Karpas-422 (cell line): ENCODE results near the gene KCNMB2. TPM values are rescaled to one million over a fixed set of nuclear protein-coding genes. Genes with fewer than 3 reads are reported as not detected.

Experiments used
- DNase-seq: peaks from one replicate; pipeline ENCODE4 v3.0.0-alpha.2; 2015
- H2AFZ ChIP-seq: fragments of 200-600 bp; sonication (generic); 2 replicates; pipeline ENCODE4 v1.6.1; 2014; ENCODE audit warnings: antibody characterized with exemption, low read length, mixed read lengths
- H3K27ac ChIP-seq: fragments of 200-600 bp; sonication (generic); 2 replicates; pipeline ENCODE4 v1.5.1; 2014; ENCODE audit warnings: mild to moderate bottlenecking, low read length, moderate library complexity
- H3K27me3 ChIP-seq: fragments of 200-600 bp; sonication (generic); 2 replicates; pipeline ENCODE4 v1.6.1; 2014; ENCODE audit warnings: low read length, mixed read lengths
- H3K36me3 ChIP-seq: fragments of 200-600 bp; sonication (generic); 2 replicates; pipeline ENCODE4 v1.6.1; 2014; ENCODE audit warnings: low read length, mixed read lengths; ENCODE audit not compliant: insufficient read depth
- H3K4me1 ChIP-seq: fragments of 200-600 bp; sonication (generic); 2 replicates; pipeline ENCODE4 v1.6.1; 2014; ENCODE audit warnings: mild to moderate bottlenecking, low read length, mixed read lengths
- H3K4me2 ChIP-seq: fragments of 200-600 bp; sonication (generic); 2 replicates; pipeline ENCODE4 v1.6.1; 2014; ENCODE audit warnings: low read length, low read depth, mild to moderate bottlenecking; ENCODE audit not compliant: poor library complexity, severe bottlenecking
- H3K4me3 ChIP-seq: fragments of 200-600 bp; sonication (generic); 2 replicates; pipeline ENCODE4 v1.5.1; 2014; ENCODE audit warnings: mild to moderate bottlenecking, antibody characterized with exemption, low read length, mixed read lengths
- H3K79me2 ChIP-seq: fragments of 200-600 bp; sonication (generic); 2 replicates; pipeline ENCODE4 v1.6.1; 2014; ENCODE audit warnings: mild to moderate bottlenecking, low read length, mixed read lengths
- H3K9ac ChIP-seq: fragments of 200-600 bp; sonication (generic); 2 replicates; pipeline ENCODE4 v1.6.0; 2014; ENCODE audit warnings: low read length
- H3K9me2 ChIP-seq: fragments of 200-600 bp; sonication (generic), shearing (Covaris generic); replicated peaks from 2 replicates; pipeline ENCODE4 v1.6.0; 2014; ENCODE audit warnings: mild to moderate bottlenecking, low read length, moderate library complexity; ENCODE audit not compliant: insufficient read depth
- H3K9me3 ChIP-seq: fragments of 300-700, 200-600 bp; sonication (generic); 2 replicates; pipeline ENCODE4 v1.6.1; 2014; ENCODE audit warnings: low read length, mixed read lengths
- H4K20me1 ChIP-seq: fragments of 200-600 bp; sonication (generic); 2 replicates; pipeline ENCODE4 v1.6.1; 2014; ENCODE audit warnings: mild to moderate bottlenecking, antibody characterized with exemption, low read length, low read depth; ENCODE audit not compliant: insufficient read depth
- total RNA-seq: library from RNA; depleted of rRNA; stranded (reverse); fragments of >200 nt; shearing (Covaris generic); gene quantifications from 2 replicates; pipeline ENCODE4 v1.2.3, GENCODE V29; 2014; ENCODE audit warnings: low replicate concordance

Gene KCNMB2
- total RNA-seq, 1 experiment from 2014 or later = not detected

- H3K9me3 ChIP-seq = no peaks in the 10 kb centered on the region
- no peak overlapping the region for H3K9ac ChIP-seq
- H4K20me1 ChIP-seq = no peaks in the 10 kb centered on the region
- no peak overlapping the region for H2AFZ ChIP-seq
- no peaks in the 10 kb centered on the region for H3K36me3 ChIP-seq
- no peaks in the 10 kb centered on the region for H3K9me2 ChIP-seq
- H3K4me1 ChIP-seq = no peaks in the 10 kb centered on the region
- no peak overlapping the region for H3K4me3 ChIP-seq
- no peak for DNase-seq
- H3K4me2 ChIP-seq = no peak overlapping the region
- H3K27ac ChIP-seq = no peak overlapping the region
- no peaks in the 10 kb centered on the region for H3K79me2 ChIP-seq
- no peaks in the 10 kb centered on the region for H3K27me3 ChIP-seq
Observed at GRCh38 chr3:178567611-178568010, 31.4 kb downstream of the KCNMB2 start.

- H3K4me3 ChIP-seq = no peak overlapping the region
- no peak overlapping the region for H3K27ac ChIP-seq
- H3K27me3 ChIP-seq = no peaks in the 10 kb centered on the region
- H3K9me2 ChIP-seq = no peaks in the 10 kb centered on the region
- DNase-seq = no peak
- H3K9ac ChIP-seq = no peak overlapping the region
- no peaks in the 10 kb centered on the region for H3K36me3 ChIP-seq
- no peak overlapping the region for H3K4me2 ChIP-seq
- H3K9me3 ChIP-seq = no peaks in the 10 kb centered on the region
- no peak overlapping the region for H2AFZ ChIP-seq
- H4K20me1 ChIP-seq = no peaks in the 10 kb centered on the region
- H3K79me2 ChIP-seq = no peaks in the 10 kb centered on the region
- H3K4me1 ChIP-seq = no peaks in the 10 kb centered on the region
Observed at GRCh38 chr3:178568155-178568731, 32.0 kb downstream of the KCNMB2 start.

- no peaks in the 10 kb centered on the region for H3K36me3 ChIP-seq
- no peaks in the 10 kb centered on the region for H3K9me2 ChIP-seq
- H3K4me1 ChIP-seq = no peaks in the 10 kb centered on the region
- no peaks in the 10 kb centered on the region for H3K9me3 ChIP-seq
- no peak overlapping the region for H3K9ac ChIP-seq
- no peaks in the 10 kb centered on the region for H3K27me3 ChIP-seq
- H3K79me2 ChIP-seq = no peaks in the 10 kb centered on the region
- H3K27ac ChIP-seq = no peak overlapping the region
- no peak for DNase-seq
- no peak overlapping the region for H3K4me3 ChIP-seq
- no peak overlapping the region for H3K4me2 ChIP-seq
- no peaks in the 10 kb centered on the region for H4K20me1 ChIP-seq
- H2AFZ ChIP-seq = no peak overlapping the region
Observed at GRCh38 chr3:178568911-178569310, 32.7 kb downstream of the KCNMB2 start.

GRCh38 chr3:178569826-178570225, 33.6 kb downstream of the KCNMB2 start:
- no peaks in the 10 kb centered on the region for H3K4me1 ChIP-seq
- H3K4me2 ChIP-seq = no peak overlapping the region
- H3K9me3 ChIP-seq = no peaks in the 10 kb centered on the region
- H3K4me3 ChIP-seq = no peak overlapping the region
- H3K36me3 ChIP-seq = no peaks in the 10 kb centered on the region
- DNase-seq = no peak
- no peaks in the 10 kb centered on the region for H4K20me1 ChIP-seq
- no peaks in the 10 kb centered on the region for H3K9me2 ChIP-seq
- H3K9ac ChIP-seq = no peak overlapping the region
- H3K79me2 ChIP-seq = no peaks in the 10 kb centered on the region
- no peak overlapping the region for H2AFZ ChIP-seq
- no peak overlapping the region for H3K27ac ChIP-seq
- no peaks in the 10 kb centered on the region for H3K27me3 ChIP-seq

GRCh38 chr3:178583963-178584575, 47.8 kb downstream of the KCNMB2 start:
- Histone ChIP-seq H3K27me3 (no peaks in the 10 kb centered on the region), H3K27ac (no peak overlapping the region), H3K4me1 (no peaks in the 10 kb centered on the region), H3K79me2 (no peaks in the 10 kb centered on the region), H3K9ac (no peak overlapping the region), H3K9me2 (no peaks in the 10 kb centered on the region), H4K20me1 (no peaks in the 10 kb centered on the region), H3K9me3 (no peaks in the 10 kb centered on the region), H3K4me3 (no peak overlapping the region), H2AFZ (no peak overlapping the region), H3K4me2 (no peak overlapping the region), H3K36me3 (no peaks in the 10 kb centered on the region)
- no peak for DNase-seq

- DNase-seq = no peak
- Histone ChIP-seq H3K27me3 (no peaks in the 10 kb centered on the region), H3K79me2 (no peaks in the 10 kb centered on the region), H4K20me1 (no peaks in the 10 kb centered on the region), H3K9me2 (no peaks in the 10 kb centered on the region), H3K4me1 (no peaks in the 10 kb centered on the region), H3K9me3 (no peaks in the 10 kb centered on the region), H3K4me2 (no peak overlapping the region), H3K4me3 (no peak overlapping the region), H3K27ac (no peak overlapping the region), H3K36me3 (no peaks in the 10 kb centered on the region), H2AFZ (no peak overlapping the region), H3K9ac (no peak overlapping the region)
Observed at GRCh38 chr3:178584722-178585380, 48.6 kb downstream of the KCNMB2 start.

- no peaks in the 10 kb centered on the region for H3K36me3 ChIP-seq
- H3K9me3 ChIP-seq = no peaks in the 10 kb centered on the region
- no peaks in the 10 kb centered on the region for H3K27me3 ChIP-seq
- no peak overlapping the region for H3K4me2 ChIP-seq
- no peaks in the 10 kb centered on the region for H3K79me2 ChIP-seq
- DNase-seq = no peak
- no peaks in the 10 kb centered on the region for H4K20me1 ChIP-seq
- H3K9ac ChIP-seq = no peak overlapping the region
- H3K4me1 ChIP-seq = no peaks in the 10 kb centered on the region
- H3K9me2 ChIP-seq = no peaks in the 10 kb centered on the region
- no peak overlapping the region for H3K4me3 ChIP-seq
- no peak overlapping the region for H3K27ac ChIP-seq
- H2AFZ ChIP-seq = no peak overlapping the region
Observed at GRCh38 chr3:178585454-178585853, 49.2 kb downstream of the KCNMB2 start.

GRCh38 chr3:178586076-178586475, 49.8 kb downstream of the KCNMB2 start:
- Histone ChIP-seq H3K27ac (no peak overlapping the region), H2AFZ (no peak overlapping the region)

More at GRCh38 chr3:178586076-178586475, 49.8 kb downstream of the KCNMB2 start:
- Histone ChIP-seq H3K9ac (no peak overlapping the region), H3K79me2 (no peaks in the 10 kb centered on the region), H3K4me3 (no peak overlapping the region), H3K36me3 (no peaks in the 10 kb centered on the region), H4K20me1 (no peaks in the 10 kb centered on the region), H3K4me2 (no peak overlapping the region), H3K27me3 (no peaks in the 10 kb centered on the region), H3K9me2 (no peaks in the 10 kb centered on the region), H3K9me3 (no peaks in the 10 kb centered on the region), H3K4me1 (no peaks in the 10 kb centered on the region)
- DNase-seq = no peak
